ENCODE measurements around the gene ZDHHC21.

ZDHHC21 gene

DNA sequence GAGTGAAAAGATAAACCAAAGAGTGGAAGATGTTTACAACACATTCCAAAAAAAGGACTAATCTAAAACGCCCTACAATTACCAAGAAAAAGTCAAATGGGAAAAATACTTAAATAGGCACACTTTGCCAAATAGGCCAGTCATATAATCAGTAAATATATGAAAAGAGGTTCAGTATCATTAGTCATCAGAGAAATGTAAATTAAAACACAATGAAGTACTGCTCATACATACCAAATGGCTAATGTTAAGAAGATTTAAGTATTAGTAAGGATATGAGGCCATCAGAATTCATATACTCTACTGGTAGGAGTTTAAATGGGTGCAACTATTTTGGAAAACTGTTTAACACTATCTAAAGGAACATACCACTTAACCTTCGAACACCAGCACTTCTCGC, 47.6 kb downstream of the ZDHHC21 start:
- TF ChIP-seq GLIS3 (CRISPR knock-in tag; IDR thresholded peaks at IDR 0.05) (no peak), CSDC2 (CRISPR knock-in tag; IDR thresholded peaks at IDR 0.05) (no peak), BACH2 (CRISPR knock-in tag; IDR thresholded peaks at IDR 0.05; ENCODE audit: borderline replicate concordance) (no peak), ZFP30 (CRISPR knock-in tag; IDR thresholded peaks at IDR 0.05) (no peak), TOX (CRISPR knock-in tag; IDR thresholded peaks at IDR 0.05; ENCODE audit: borderline replicate concordance) (no peak), ISL1 (CRISPR knock-in tag; IDR thresholded peaks at IDR 0.05) (no peak), ZNF565 (CRISPR knock-in tag; conservative IDR thresholded peaks at IDR 0.05; ENCODE audit: low read depth) (no peak), OSR1 (CRISPR knock-in tag; IDR thresholded peaks at IDR 0.05) (no peak), PPARA (CRISPR knock-in tag; IDR thresholded peaks at IDR 0.05; ENCODE audit: borderline replicate concordance) (no peak), ZC3H10 (CRISPR knock-in tag; IDR thresholded peaks at IDR 0.05) (no peak)
- TF ChIP-seq, protein P1, sequence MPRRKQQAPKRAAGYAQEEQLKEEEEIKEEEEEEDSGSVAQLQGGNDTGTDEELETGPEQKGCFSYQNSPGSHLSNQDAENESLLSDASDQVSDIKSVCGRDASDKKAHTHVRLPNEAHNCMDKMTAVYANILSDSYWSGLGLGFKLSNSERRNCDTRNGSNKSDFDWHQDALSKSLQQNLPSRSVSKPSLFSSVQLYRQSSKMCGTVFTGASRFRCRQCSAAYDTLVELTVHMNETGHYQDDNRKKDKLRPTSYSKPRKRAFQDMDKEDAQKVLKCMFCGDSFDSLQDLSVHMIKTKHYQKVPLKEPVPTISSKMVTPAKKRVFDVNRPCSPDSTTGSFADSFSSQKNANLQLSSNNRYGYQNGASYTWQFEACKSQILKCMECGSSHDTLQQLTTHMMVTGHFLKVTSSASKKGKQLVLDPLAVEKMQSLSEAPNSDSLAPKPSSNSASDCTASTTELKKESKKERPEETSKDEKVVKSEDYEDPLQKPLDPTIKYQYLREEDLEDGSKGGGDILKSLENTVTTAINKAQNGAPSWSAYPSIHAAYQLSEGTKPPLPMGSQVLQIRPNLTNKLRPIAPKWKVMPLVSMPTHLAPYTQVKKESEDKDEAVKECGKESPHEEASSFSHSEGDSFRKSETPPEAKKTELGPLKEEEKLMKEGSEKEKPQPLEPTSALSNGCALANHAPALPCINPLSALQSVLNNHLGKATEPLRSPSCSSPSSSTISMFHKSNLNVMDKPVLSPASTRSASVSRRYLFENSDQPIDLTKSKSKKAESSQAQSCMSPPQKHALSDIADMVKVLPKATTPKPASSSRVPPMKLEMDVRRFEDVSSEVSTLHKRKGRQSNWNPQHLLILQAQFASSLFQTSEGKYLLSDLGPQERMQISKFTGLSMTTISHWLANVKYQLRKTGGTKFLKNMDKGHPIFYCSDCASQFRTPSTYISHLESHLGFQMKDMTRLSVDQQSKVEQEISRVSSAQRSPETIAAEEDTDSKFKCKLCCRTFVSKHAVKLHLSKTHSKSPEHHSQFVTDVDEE (CRISPR knock-in tag; IDR thresholded peaks at IDR 0.05): no peak
- TF ChIP-seq, protein P2, sequence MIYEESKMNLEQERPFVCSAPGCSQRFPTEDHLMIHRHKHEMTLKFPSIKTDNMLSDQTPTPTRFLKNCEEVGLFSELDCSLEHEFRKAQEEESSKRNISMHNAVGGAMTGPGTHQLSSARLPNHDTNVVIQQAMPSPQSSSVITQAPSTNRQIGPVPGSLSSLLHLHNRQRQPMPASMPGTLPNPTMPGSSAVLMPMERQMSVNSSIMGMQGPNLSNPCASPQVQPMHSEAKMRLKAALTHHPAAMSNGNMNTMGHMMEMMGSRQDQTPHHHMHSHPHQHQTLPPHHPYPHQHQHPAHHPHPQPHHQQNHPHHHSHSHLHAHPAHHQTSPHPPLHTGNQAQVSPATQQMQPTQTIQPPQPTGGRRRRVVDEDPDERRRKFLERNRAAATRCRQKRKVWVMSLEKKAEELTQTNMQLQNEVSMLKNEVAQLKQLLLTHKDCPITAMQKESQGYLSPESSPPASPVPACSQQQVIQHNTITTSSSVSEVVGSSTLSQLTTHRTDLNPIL (CRISPR knock-in tag; IDR thresholded peaks at IDR 0.05; ENCODE audit: low read depth): no peak

DNA sequence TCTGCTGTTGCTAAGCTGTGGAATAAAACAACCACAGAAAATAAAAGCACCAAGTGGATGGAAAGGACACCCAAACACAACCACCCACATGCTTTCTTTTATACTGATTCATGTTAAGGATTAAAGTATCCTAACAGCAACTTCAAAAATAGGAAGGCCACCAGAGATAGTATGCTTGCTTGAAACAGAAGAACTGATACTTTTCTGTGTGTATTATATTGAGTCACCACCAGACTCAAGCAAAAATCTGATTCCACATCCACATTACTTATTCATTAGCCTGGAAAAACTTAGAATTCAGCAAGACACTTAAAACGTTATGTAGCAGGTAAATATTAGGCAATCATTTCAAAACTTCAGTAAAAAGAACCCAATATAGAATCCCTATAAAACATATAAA, 52.3 kb downstream of the ZDHHC21 start:
- ATAC-seq: no peak
- TF ChIP-seq CSDC2 (CRISPR knock-in tag; IDR thresholded peaks at IDR 0.05) (no peak), ZNF70 (CRISPR knock-in tag; IDR thresholded peaks at IDR 0.05) (no peak), ZFP3 (CRISPR knock-in tag; IDR thresholded peaks at IDR 0.05) (no peak), PPARA (CRISPR knock-in tag; IDR thresholded peaks at IDR 0.05; ENCODE audit: borderline replicate concordance) (no peak)
- TF ChIP-seq, protein P3, sequence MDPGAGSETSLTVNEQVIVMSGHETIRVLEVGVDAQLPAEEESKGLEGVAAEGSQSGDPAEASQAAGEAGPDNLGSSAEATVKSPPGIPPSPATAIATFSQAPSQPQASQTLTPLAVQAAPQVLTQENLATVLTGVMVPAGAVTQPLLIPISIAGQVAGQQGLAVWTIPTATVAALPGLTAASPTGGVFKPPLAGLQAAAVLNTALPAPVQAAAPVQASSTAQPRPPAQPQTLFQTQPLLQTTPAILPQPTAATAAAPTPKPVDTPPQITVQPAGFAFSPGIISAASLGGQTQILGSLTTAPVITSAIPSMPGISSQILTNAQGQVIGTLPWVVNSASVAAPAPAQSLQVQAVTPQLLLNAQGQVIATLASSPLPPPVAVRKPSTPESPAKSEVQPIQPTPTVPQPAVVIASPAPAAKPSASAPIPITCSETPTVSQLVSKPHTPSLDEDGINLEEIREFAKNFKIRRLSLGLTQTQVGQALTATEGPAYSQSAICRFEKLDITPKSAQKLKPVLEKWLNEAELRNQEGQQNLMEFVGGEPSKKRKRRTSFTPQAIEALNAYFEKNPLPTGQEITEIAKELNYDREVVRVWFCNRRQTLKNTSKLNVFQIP (CRISPR knock-in tag; IDR thresholded peaks at IDR 0.05; ENCODE audit: borderline replicate concordance, low read depth): no peak

More for the DNA sequence above, 47.6 kb downstream of the ZDHHC21 start:
- no peak for ATAC-seq

DNA sequence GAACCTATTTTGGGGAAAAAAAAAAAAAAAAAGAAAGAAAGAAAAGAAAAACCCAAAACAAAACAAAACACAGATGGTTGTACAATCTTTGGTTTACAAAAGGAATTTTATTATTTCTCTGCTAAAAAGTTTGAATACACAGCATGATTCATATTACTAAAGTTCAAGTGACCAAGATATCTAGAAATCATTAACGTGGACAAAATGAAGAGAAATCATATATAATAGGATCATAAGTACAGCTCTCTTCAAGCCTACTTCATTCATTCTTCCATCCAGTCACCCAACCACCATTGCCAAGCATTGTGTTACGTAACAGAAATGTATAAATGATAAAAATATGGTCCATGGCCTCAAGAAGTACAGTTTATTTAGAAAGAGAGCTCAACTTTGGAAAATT, 52.9 kb downstream of the ZDHHC21 start:
- ATAC-seq: no peak

More for the DNA sequence above, 52.9 kb downstream of the ZDHHC21 start:
- TF ChIP-seq ZC3H10 (CRISPR knock-in tag; IDR thresholded peaks at IDR 0.05) (no peak), ARNTL (CRISPR knock-in tag; IDR thresholded peaks at IDR 0.05; ENCODE audit: borderline replicate concordance, low read depth) (no peak), ZNF8 (CRISPR knock-in tag; IDR thresholded peaks at IDR 0.05) (no peak), ZFP3 (CRISPR knock-in tag; IDR thresholded peaks at IDR 0.05) (no peak), PPARA (CRISPR knock-in tag; IDR thresholded peaks at IDR 0.05; ENCODE audit: borderline replicate concordance) (no peak), SNAI2 (CRISPR knock-in tag; IDR thresholded peaks at IDR 0.05) (no peak), CSDC2 (CRISPR knock-in tag; IDR thresholded peaks at IDR 0.05) (no peak), ISL1 (CRISPR knock-in tag; IDR thresholded peaks at IDR 0.05) (no peak), TCF4 (CRISPR knock-in tag; IDR thresholded peaks at IDR 0.05; ENCODE audit: borderline replicate concordance) (no peak), ESRRG (CRISPR knock-in tag; IDR thresholded peaks at IDR 0.05) (no peak), ZFP30 (CRISPR knock-in tag; IDR thresholded peaks at IDR 0.05) (no peak)
- TF ChIP-seq, protein P4, sequence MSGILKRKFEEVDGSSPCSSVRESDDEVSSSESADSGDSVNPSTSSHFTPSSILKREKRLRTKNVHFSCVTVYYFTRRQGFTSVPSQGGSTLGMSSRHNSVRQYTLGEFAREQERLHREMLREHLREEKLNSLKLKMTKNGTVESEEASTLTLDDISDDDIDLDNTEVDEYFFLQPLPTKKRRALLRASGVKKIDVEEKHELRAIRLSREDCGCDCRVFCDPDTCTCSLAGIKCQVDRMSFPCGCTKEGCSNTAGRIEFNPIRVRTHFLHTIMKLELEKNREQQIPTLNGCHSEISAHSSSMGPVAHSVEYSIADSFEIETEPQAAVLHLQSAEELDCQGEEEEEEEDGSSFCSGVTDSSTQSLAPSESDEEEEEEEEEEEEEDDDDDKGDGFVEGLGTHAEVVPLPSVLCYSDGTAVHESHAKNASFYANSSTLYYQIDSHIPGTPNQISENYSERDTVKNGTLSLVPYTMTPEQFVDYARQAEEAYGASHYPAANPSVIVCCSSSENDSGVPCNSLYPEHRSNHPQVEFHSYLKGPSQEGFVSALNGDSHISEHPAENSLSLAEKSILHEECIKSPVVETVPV (CRISPR knock-in tag; IDR thresholded peaks at IDR 0.05): no peak
- TF ChIP-seq, protein P5, sequence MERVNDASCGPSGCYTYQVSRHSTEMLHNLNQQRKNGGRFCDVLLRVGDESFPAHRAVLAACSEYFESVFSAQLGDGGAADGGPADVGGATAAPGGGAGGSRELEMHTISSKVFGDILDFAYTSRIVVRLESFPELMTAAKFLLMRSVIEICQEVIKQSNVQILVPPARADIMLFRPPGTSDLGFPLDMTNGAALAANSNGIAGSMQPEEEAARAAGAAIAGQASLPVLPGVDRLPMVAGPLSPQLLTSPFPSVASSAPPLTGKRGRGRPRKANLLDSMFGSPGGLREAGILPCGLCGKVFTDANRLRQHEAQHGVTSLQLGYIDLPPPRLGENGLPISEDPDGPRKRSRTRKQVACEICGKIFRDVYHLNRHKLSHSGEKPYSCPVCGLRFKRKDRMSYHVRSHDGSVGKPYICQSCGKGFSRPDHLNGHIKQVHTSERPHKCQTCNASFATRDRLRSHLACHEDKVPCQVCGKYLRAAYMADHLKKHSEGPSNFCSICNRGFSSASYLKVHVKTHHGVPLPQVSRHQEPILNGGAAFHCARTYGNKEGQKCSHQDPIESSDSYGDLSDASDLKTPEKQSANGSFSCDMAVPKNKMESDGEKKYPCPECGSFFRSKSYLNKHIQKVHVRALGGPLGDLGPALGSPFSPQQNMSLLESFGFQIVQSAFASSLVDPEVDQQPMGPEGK (CRISPR knock-in tag; IDR thresholded peaks at IDR 0.05; ENCODE audit: borderline replicate concordance): no peak
- TF ChIP-seq, protein P2 (CRISPR knock-in tag; IDR thresholded peaks at IDR 0.05; ENCODE audit: low read depth): no peak
